Measurements from ENCODE around the gene IQCE. TPM values are rescaled to one million over a fixed set of nuclear protein-coding genes. Genes with fewer than 3 reads are reported as not detected.
A peak's percentile ranks its signal among the peaks of the same experiment; 100 is the strongest.

IQCE gene
- total and polyA plus RNA-seq, 2 experiments from 2014 or later = 11.8 to 13.3 TPM

GRCh38 chr7:2626498-2627117 lies 67.8 kb downstream of the IQCE start:
- DNase-seq (ENCODE audit: low spot score) = no peak
- WGBS (ENCODE audit: low lambda C conversion rate, missing lambda C conversion rate) = 89% methylated on average over 20 of the region's 20 CpGs
- Histone ChIP-seq H3K4me3 (no peak overlapping the region), H3K9me2 (replicated peaks; ENCODE audit: insufficient read depth) (no peaks in the 10 kb centered on the region), H3K4me1 (ENCODE audit: insufficient read depth) (peaks cover 53% of the 10 kb centered on the region), H4K20me1 (ENCODE audit: insufficient read depth, poor library complexity, severe bottlenecking) (no peaks in the 10 kb centered on the region), H2AFZ (no peak overlapping the region), H3K36me3 (replicated peaks; ENCODE audit: insufficient read depth, low read depth) (no peaks in the 10 kb centered on the region), H3K4me2 (no peak overlapping the region), H3K27ac (peak overlapping the region; percentile 77), H3K27me3 (no peaks in the 10 kb centered on the region), H3K9me3 (ENCODE audit: low read depth) (no peaks in the 10 kb centered on the region), H3K79me2 (no peaks in the 10 kb centered on the region)
- no peak for TF ChIP-seq CTCF (IDR thresholded peaks at IDR 0.05; ENCODE audit: poor library complexity)
- TF ChIP-seq EZH2phosphoT487 (IDR thresholded peaks at IDR 0.05; ENCODE audit: low read depth, severe bottlenecking, unreplicated experiment) = no peak
- TF ChIP-seq EZH2 (IDR thresholded peaks at IDR 0.05; ENCODE audit: borderline replicate concordance) = no peak

GRCh38 chr7:2627258-2628129 lies 68.7 kb downstream of the IQCE start:
- Histone ChIP-seq H3K4me2 (peak overlapping the region; percentile 13), H3K79me2 (peaks cover 6% of the 10 kb centered on the region), H3K9me3 (ENCODE audit: low read depth) (no peaks in the 10 kb centered on the region), H3K4me1 (ENCODE audit: insufficient read depth) (peaks cover 46% of the 10 kb centered on the region), H3K36me3 (replicated peaks; ENCODE audit: insufficient read depth, low read depth) (no peaks in the 10 kb centered on the region), H3K27ac (peak overlapping the region; percentile 77), H4K20me1 (ENCODE audit: insufficient read depth, poor library complexity, severe bottlenecking) (no peaks in the 10 kb centered on the region), H3K9me2 (replicated peaks; ENCODE audit: insufficient read depth) (no peaks in the 10 kb centered on the region), H2AFZ (no peak overlapping the region), H3K4me3 (no peak overlapping the region), H3K27me3 (no peaks in the 10 kb centered on the region)
- WGBS (ENCODE audit: low lambda C conversion rate, missing lambda C conversion rate) = 74% methylated on average over 6 of the region's 9 CpGs
- TF ChIP-seq EZH2phosphoT487 (IDR thresholded peaks at IDR 0.05; ENCODE audit: low read depth, severe bottlenecking, unreplicated experiment) = no peak
- TF ChIP-seq CTCF (IDR thresholded peaks at IDR 0.05; ENCODE audit: poor library complexity) = no peak
- no peak for TF ChIP-seq EZH2 (IDR thresholded peaks at IDR 0.05; ENCODE audit: borderline replicate concordance)
- no peak for DNase-seq (ENCODE audit: low spot score)

DNA sequence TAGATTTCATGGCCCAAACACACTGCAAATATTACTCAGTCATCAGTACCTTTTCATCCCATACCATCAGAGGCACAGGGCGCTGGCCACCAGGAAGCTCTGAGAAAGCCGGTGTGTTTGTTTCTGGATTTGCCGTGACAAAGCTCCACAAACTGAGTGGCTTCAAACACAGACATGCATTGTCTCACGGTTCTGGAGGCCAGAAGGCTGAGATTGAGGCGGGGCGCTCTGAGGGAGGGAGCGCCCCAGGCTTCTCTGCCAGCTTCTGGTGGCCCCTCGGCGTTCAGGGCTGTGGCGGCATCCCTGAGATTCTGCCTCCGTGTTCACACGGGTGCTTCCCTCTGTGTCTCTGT lies 69.3 kb downstream of the IQCE start:
- Histone ChIP-seq H2AFZ (no peak overlapping the region), H3K9me2 (replicated peaks; ENCODE audit: insufficient read depth) (no peaks in the 10 kb centered on the region), H3K9me3 (ENCODE audit: low read depth) (no peaks in the 10 kb centered on the region), H3K4me1 (ENCODE audit: insufficient read depth) (peaks cover 40% of the 10 kb centered on the region), H3K79me2 (peaks cover 12% of the 10 kb centered on the region), H4K20me1 (ENCODE audit: insufficient read depth, poor library complexity, severe bottlenecking) (no peaks in the 10 kb centered on the region), H3K4me2 (peak overlapping the region; percentile 13), H3K27ac (peak overlapping the region; percentile 77), H3K36me3 (replicated peaks; ENCODE audit: insufficient read depth, low read depth) (no peaks in the 10 kb centered on the region), H3K27me3 (no peaks in the 10 kb centered on the region), H3K4me3 (no peak overlapping the region)
- TF ChIP-seq EZH2phosphoT487 (IDR thresholded peaks at IDR 0.05; ENCODE audit: low read depth, severe bottlenecking, unreplicated experiment) (no peak), EZH2 (IDR thresholded peaks at IDR 0.05; ENCODE audit: borderline replicate concordance) (no peak), CTCF (IDR thresholded peaks at IDR 0.05; ENCODE audit: poor library complexity) (no peak)
- no peak for DNase-seq (ENCODE audit: low spot score)
- 57% methylated on average over 12 of the region's 12 CpGs for WGBS (ENCODE audit: low lambda C conversion rate, missing lambda C conversion rate)
